Ishikawa (cell line): ENCODE data around the gene SLC39A10.

Experiments used
- CEBPB ChIP-seq: IDR thresholded peaks from 2 replicates; pipeline ENCODE4 v1.6.1; 2012
- CREB1 ChIP-seq: IDR thresholded peaks from 2 replicates; pipeline ENCODE4 v1.6.1; 2012; ENCODE audit warnings: low read depth
- EGR1 ChIP-seq: IDR thresholded peaks from 2 replicates; pipeline ENCODE4 v1.6.1; 2012
- EP300 ChIP-seq: IDR thresholded peaks from 2 replicates; pipeline ENCODE4 v1.6.1; 2012; ENCODE audit warnings: borderline replicate concordance
- FOXM1 ChIP-seq: IDR thresholded peaks from 2 replicates; pipeline ENCODE4 v1.6.1; 2012; ENCODE audit warnings: low read depth, borderline replicate concordance
- NFIC ChIP-seq: IDR thresholded peaks from 2 replicates; pipeline ENCODE4 v1.6.1; 2012
- RAD21 ChIP-seq: IDR thresholded peaks from 2 replicates; pipeline ENCODE4 v1.6.1; 2012; ENCODE audit warnings: low read depth
- TAF1 ChIP-seq: IDR thresholded peaks from 2 replicates; pipeline ENCODE4 v1.6.1; 2012; ENCODE audit warnings: low read depth, mild to moderate bottlenecking
- TCF12 ChIP-seq: IDR thresholded peaks from 2 replicates; pipeline ENCODE4 v1.6.1; 2012; ENCODE audit warnings: low read depth
- TEAD4 ChIP-seq: IDR thresholded peaks from 2 replicates; pipeline ENCODE4 v1.6.1; 2012
- YY1 ChIP-seq: IDR thresholded peaks from 2 replicates; pipeline ENCODE4 v1.6.1; 2012; ENCODE audit warnings: low read depth
- ZBTB7A ChIP-seq: IDR thresholded peaks from 2 replicates; pipeline ENCODE4 v1.6.1; 2012; ENCODE audit warnings: low read depth
- TF ChIP-seq, protein P1 (sequence below): IDR thresholded peaks from 2 replicates; pipeline ENCODE4 v1.6.1; 2012
- TF ChIP-seq, protein P2 (sequence below): IDR thresholded peaks from 2 replicates; pipeline ENCODE4 v1.6.1; 2012
- TF ChIP-seq, protein P3 (sequence below): IDR thresholded peaks from 2 replicates; pipeline ENCODE4 v1.6.1; 2012; ENCODE audit warnings: low read depth, mild to moderate bottlenecking

Gene SLC39A10

DNA sequence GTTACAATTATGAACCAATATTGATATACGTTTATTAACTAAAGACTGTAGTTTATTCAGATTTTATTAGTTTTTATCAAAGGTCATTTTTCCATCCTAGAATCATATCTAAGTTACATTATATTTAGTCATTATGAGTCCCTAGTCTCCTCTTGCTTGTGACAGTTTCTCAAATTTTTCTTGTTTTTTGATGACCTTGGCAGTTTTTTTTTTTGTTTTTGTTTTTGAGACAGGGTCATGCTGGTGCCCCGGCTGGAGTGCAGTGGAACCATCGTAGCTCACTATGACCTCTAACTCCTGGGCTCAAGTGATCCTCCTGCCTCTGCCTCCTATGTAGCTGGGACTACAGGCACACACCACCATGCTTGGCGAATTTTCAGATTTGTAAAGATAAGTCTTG, 18.3 kb upstream of the SLC39A10 start:
- TF ChIP-seq, protein P1, sequence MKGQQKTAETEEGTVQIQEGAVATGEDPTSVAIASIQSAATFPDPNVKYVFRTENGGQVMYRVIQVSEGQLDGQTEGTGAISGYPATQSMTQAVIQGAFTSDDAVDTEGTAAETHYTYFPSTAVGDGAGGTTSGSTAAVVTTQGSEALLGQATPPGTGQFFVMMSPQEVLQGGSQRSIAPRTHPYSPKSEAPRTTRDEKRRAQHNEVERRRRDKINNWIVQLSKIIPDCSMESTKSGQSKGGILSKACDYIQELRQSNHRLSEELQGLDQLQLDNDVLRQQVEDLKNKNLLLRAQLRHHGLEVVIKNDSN = no peak
- TF ChIP-seq EP300 = no peak
- TF ChIP-seq EGR1 = no peak
- no peak for TF ChIP-seq TEAD4
- TF ChIP-seq CREB1 = no peak
- TF ChIP-seq, protein P2, sequence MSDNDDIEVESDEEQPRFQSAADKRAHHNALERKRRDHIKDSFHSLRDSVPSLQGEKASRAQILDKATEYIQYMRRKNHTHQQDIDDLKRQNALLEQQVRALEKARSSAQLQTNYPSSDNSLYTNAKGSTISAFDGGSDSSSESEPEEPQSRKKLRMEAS = no peak
- no peak for TF ChIP-seq YY1
- TF ChIP-seq RAD21 = no peak
- no peak for TF ChIP-seq NFIC
- no peak for TF ChIP-seq TCF12
- no peak for TF ChIP-seq CEBPB
- no peak for TF ChIP-seq TAF1
- no peak for TF ChIP-seq FOXM1
- TF ChIP-seq ZBTB7A = no peak
- TF ChIP-seq, protein P3, sequence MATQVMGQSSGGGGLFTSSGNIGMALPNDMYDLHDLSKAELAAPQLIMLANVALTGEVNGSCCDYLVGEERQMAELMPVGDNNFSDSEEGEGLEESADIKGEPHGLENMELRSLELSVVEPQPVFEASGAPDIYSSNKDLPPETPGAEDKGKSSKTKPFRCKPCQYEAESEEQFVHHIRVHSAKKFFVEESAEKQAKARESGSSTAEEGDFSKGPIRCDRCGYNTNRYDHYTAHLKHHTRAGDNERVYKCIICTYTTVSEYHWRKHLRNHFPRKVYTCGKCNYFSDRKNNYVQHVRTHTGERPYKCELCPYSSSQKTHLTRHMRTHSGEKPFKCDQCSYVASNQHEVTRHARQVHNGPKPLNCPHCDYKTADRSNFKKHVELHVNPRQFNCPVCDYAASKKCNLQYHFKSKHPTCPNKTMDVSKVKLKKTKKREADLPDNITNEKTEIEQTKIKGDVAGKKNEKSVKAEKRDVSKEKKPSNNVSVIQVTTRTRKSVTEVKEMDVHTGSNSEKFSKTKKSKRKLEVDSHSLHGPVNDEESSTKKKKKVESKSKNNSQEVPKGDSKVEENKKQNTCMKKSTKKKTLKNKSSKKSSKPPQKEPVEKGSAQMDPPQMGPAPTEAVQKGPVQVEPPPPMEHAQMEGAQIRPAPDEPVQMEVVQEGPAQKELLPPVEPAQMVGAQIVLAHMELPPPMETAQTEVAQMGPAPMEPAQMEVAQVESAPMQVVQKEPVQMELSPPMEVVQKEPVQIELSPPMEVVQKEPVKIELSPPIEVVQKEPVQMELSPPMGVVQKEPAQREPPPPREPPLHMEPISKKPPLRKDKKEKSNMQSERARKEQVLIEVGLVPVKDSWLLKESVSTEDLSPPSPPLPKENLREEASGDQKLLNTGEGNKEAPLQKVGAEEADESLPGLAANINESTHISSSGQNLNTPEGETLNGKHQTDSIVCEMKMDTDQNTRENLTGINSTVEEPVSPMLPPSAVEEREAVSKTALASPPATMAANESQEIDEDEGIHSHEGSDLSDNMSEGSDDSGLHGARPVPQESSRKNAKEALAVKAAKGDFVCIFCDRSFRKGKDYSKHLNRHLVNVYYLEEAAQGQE = no peak

DNA sequence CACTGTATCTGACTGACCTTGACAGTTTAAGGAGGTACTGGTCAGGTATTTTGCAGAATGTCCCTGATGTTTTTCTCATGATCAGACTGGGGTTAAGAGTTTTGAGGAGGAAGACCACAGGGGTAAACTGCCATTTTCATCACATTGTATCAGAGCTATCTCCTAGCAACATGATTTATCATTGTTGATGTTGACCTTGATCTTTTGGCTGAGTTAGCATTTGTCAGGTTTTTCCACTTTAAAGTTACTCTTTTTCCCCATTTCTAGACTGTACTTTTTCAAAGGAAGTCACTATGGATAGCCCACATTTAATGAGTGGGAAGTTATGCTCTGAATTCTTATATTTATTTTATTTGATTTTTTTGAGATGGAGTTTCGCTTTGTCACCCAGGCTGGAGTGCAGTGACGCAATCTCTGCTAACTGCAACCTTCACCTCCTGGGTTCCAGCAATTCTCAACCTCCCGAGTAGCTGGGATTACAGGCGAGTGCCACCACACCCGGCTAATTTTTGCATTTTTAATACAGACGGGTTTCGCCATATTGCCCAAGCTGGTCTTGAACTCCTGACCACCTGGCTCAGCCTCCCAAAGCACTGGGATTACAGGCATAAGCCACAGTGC, 17.7 kb upstream of the SLC39A10 start:
- no peak for TF ChIP-seq EP300
- no peak for TF ChIP-seq CEBPB
- TF ChIP-seq ZBTB7A = no peak
- TF ChIP-seq, protein P3 = no peak
- no peak for TF ChIP-seq YY1
- TF ChIP-seq, protein P2 = no peak
- no peak for TF ChIP-seq CREB1
- TF ChIP-seq TAF1 = no peak
- TF ChIP-seq FOXM1 = no peak
- no peak for TF ChIP-seq TCF12
- no peak for TF ChIP-seq TEAD4
- TF ChIP-seq, protein P1 = no peak
- TF ChIP-seq RAD21 = no peak
- no peak for TF ChIP-seq EGR1
- no peak for TF ChIP-seq NFIC

DNA sequence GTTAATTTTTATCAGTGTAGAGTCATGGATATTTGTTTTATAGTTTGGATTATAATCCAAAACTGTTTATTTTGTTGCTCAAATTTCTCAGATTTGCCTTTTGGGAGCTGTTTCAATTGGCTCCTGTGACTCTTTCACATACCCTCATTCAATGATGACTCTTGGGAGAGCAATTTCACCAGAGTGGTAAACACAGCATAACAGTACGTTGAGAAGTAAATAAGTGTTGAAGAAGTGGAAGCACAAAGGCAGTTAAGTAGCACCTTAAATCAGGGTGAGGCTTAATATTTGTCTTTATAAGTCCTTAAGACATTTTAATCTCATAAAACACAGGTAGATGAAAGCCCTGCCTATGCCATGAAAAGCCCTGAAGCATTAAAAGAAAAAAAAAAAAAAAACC, 17.1 kb upstream of the SLC39A10 start:
- no peak for TF ChIP-seq CREB1
- TF ChIP-seq, protein P3 = no peak
- no peak for TF ChIP-seq RAD21
- TF ChIP-seq TAF1 = no peak
- TF ChIP-seq, protein P2 = no peak
- TF ChIP-seq FOXM1 = no peak
- no peak for TF ChIP-seq NFIC
- TF ChIP-seq EGR1 = no peak
- TF ChIP-seq TCF12 = no peak
- no peak for TF ChIP-seq YY1
- TF ChIP-seq, protein P1 = no peak
- no peak for TF ChIP-seq ZBTB7A
- no peak for TF ChIP-seq EP300
